OCI-LY7 (cell line): Measurements from ENCODE around the gene NDUFS4. TPM values are rescaled to one million over a fixed set of nuclear protein-coding genes. Genes with fewer than 3 reads are reported as not detected.

ENCODE experiments used
- BruUV-seq: library from RNA; stranded (reverse); fragments of 400-500 nt; replicated peaks from 2 replicates; lab custom pipeline; 2021; lab: Mats Ljungman, UMichigan
- CTCF ChIA-PET: fragments of 300-600 bp; sonication (Branson Sonifier 250); formaldehyde crosslinking; loops from one replicate; lab custom pipeline; 2022; ENCODE audit warnings: antibody characterized with exemption; ENCODE audit not compliant: unreplicated experiment; lab: Charles Lee
- POLR2A ChIA-PET: fragments of 300-600 bp; sonication (Branson Sonifier 250); formaldehyde crosslinking; loops from one replicate; lab custom pipeline; 2022; ENCODE audit warnings: antibody characterized with exemption; lab: Charles Lee
- DNase-seq: peaks from one replicate; pipeline ENCODE4 v3.0.0-alpha.2; 2015; ENCODE audit warnings: low spot score
- H2AFZ ChIP-seq: fragments of 200-600 bp; sonication (generic), shearing (Covaris generic); 2 replicates; pipeline ENCODE4 v1.6.1; 2014; ENCODE audit warnings: mild to moderate bottlenecking, antibody characterized with exemption, low read length, moderate library complexity
- H3K27ac ChIP-seq: fragments of 200-600 bp; sonication (generic); 2 replicates; pipeline ENCODE4 v1.5.1; 2014; ENCODE audit warnings: mixed run types, low read depth, mild to moderate bottlenecking, moderate library complexity, low read length, inconsistent platforms; ENCODE audit not compliant: poor library complexity, severe bottlenecking
- H3K36me3 ChIP-seq: fragments of 200-600 bp; sonication (generic); 2 replicates; pipeline ENCODE4 v1.6.1; 2014; ENCODE audit warnings: mild to moderate bottlenecking, antibody characterized with exemption, low read length, moderate library complexity, mixed read lengths; ENCODE audit not compliant: insufficient read depth
- H3K4me1 ChIP-seq: fragments of 200-600 bp; sonication (generic); 2 replicates; pipeline ENCODE4 v1.5.1; 2014; ENCODE audit warnings: mild to moderate bottlenecking, low read length; ENCODE audit not compliant: insufficient read depth, poor library complexity, severe bottlenecking
- H3K4me2 ChIP-seq: fragments of 200-600 bp; sonication (generic); 2 replicates; pipeline ENCODE4 v1.6.1; 2014; ENCODE audit warnings: mild to moderate bottlenecking, low read length
- H3K4me3 ChIP-seq: fragments of 200-600 bp; sonication (generic); 2 replicates; pipeline ENCODE4 v1.5.1; 2014; ENCODE audit warnings: mild to moderate bottlenecking, low read depth, low read length; ENCODE audit not compliant: poor library complexity, severe bottlenecking
- H3K79me2 ChIP-seq: fragments of 200-600 bp; sonication (generic); 2 replicates; pipeline ENCODE4 v1.6.1; 2016; ENCODE audit warnings: low read depth, mild to moderate bottlenecking, low read length, moderate library complexity, mixed read lengths; ENCODE audit not compliant: insufficient read depth
- H3K9me2 ChIP-seq: fragments of 200-600 bp; sonication (generic); 2 replicates; pipeline ENCODE4 v1.6.1; 2016; ENCODE audit warnings: mild to moderate bottlenecking, low read length, mixed read lengths; ENCODE audit not compliant: insufficient read depth
- H3K9me3 ChIP-seq: fragments of 200-600 bp; sonication (generic); 2 replicates; pipeline ENCODE4 v1.6.1; 2014; ENCODE audit warnings: mild to moderate bottlenecking, mixed run types, low read length, mixed read lengths
- H4K20me1 ChIP-seq: fragments of 200-600 bp; sonication (generic); 2 replicates; pipeline ENCODE4 v1.6.1; 2014; ENCODE audit warnings: mild to moderate bottlenecking, antibody characterized with exemption, low read length, moderate library complexity, mixed read lengths; ENCODE audit not compliant: insufficient read depth
- EZH2phosphoT487 ChIP-seq: fragments of 200-600 bp; sonication (generic); IDR thresholded peaks from 2 replicates; pipeline ENCODE4 v1.6.1; 2018; ENCODE audit warnings: low read depth, borderline replicate concordance, mild to moderate bottlenecking, mixed run types, antibody characterized with exemption, low read length, moderate library complexity, mixed read lengths
- intact Hi-C: fragments of 100-400 bp; cut with micrococcal nuclease; formaldehyde crosslinking; loops from one replicate; pipeline ENCODE4 v1.10.0; 2022; ENCODE audit not compliant: unreplicated experiment
- total RNA-seq, 2 experiments: library from RNA; depleted of rRNA in 1 of 2; stranded (reverse); fragments of >200 nt in 1 of 2; shearing (Covaris generic) in 1 of 2; gene quantifications; 2 replicates each; pipeline ENCODE4 v1.2.3, GENCODE V29; 2014 to 2022
- TF ChIP-seq, protein P1 (sequence below): fragments of 200-600 bp; sonication (generic); conservative IDR thresholded peaks from 2 replicates; pipeline ENCODE4 v1.5.1; 2014; ENCODE audit warnings: mild to moderate bottlenecking, antibody characterized with exemption, low read length, moderate library complexity, mixed read lengths

Gene NDUFS4
- total RNA-seq, 2 experiments from 2014 or later = 35.1 to 57.2 TPM

DNA sequence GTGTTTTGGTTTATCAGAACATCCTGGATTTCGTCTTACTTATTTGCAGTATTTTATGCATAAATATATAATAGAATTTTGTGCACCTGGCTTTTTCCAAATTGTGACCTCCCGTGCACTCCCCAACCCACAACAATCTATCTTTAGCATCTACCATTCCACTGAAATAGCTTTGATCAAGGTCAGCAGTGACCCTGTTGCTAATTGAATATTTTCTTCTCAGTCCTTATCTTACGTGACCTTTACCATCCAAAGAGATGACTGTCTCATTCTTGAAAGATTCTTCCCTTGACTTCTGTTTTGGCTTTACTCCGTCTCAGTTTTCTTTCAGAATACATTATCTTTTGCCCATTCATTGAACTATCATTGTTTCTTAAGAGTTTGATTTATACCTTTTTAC lies 18.4 kb downstream of the NDUFS4 start:
- CTCF ChIA-PET = no interaction called here
- no peak overlapping the region for H3K4me3 ChIP-seq
- no peak for TF ChIP-seq EZH2phosphoT487
- TF ChIP-seq, protein P1, sequence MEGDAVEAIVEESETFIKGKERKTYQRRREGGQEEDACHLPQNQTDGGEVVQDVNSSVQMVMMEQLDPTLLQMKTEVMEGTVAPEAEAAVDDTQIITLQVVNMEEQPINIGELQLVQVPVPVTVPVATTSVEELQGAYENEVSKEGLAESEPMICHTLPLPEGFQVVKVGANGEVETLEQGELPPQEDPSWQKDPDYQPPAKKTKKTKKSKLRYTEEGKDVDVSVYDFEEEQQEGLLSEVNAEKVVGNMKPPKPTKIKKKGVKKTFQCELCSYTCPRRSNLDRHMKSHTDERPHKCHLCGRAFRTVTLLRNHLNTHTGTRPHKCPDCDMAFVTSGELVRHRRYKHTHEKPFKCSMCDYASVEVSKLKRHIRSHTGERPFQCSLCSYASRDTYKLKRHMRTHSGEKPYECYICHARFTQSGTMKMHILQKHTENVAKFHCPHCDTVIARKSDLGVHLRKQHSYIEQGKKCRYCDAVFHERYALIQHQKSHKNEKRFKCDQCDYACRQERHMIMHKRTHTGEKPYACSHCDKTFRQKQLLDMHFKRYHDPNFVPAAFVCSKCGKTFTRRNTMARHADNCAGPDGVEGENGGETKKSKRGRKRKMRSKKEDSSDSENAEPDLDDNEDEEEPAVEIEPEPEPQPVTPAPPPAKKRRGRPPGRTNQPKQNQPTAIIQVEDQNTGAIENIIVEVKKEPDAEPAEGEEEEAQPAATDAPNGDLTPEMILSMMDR = no peak
- H3K36me3 ChIP-seq = no peaks in the 10 kb centered on the region
- no peaks in the 10 kb centered on the region for H3K4me1 ChIP-seq
- H3K27ac ChIP-seq = no peak overlapping the region
- H3K79me2 ChIP-seq = peaks cover 26% of the 10 kb centered on the region; the same call in 1 of the 2 replicates
- DNase-seq = no peak
- no peaks in the 10 kb centered on the region for H3K9me2 ChIP-seq
- intact Hi-C loops = no loop called here
- H3K9me3 ChIP-seq = no peaks in the 10 kb centered on the region
- H2AFZ ChIP-seq = no peak overlapping the region
- 0 out of 2 replicates have a peak, but pooled peaks cover 6% of the 10 kb centered on the region for H4K20me1 ChIP-seq
- POLR2A ChIA-PET = interaction anchor here (1.4 to 1.6 kb wide), 2 partner anchors 10 to 18 kb away, joined by 3 to 5 read pairs; partner anchors contain the start of gene NDUFS4
- H3K4me2 ChIP-seq = no peak overlapping the region
- BruUV-seq = no TSS peak

DNA sequence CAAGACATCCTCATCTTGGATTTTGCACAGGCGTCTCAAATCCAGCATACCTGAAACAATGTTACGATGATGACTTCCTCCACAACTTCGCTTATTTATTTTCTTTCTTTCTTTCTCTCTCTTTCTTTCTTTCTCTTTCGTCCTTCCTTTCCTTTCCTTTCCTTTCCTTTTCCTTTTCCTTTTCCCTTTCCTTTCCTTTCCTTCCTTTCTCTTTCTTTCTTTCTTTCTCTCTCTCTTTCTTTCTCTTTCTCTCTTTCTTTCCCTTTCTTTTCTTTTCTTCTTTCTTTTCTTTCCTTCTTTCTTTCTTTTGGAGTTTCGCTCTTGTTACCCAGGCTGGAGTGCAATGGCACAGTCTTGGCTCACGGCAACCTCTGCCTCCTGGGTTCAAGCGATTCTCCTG lies 20.1 kb downstream of the NDUFS4 start:
- Histone ChIP-seq H4K20me1 (0 out of 2 replicates have a peak, but pooled peaks cover 6% of the 10 kb centered on the region), H3K36me3 (no peaks in the 10 kb centered on the region), H3K79me2 (peaks cover 12% of the 10 kb centered on the region; the same call in 1 of the 2 replicates), H3K4me1 (no peaks in the 10 kb centered on the region), H3K4me3 (no peak overlapping the region), H3K27ac (no peak overlapping the region), H2AFZ (no peak overlapping the region), H3K9me2 (no peaks in the 10 kb centered on the region), H3K9me3 (no peaks in the 10 kb centered on the region), H3K4me2 (no peak overlapping the region)
- intact Hi-C loops = no loop called here
- BruUV-seq = no TSS peak
- ChIA-PET CTCF (no interaction called here), POLR2A (interaction anchor here (0.7 kb wide), 1 partner anchor 30 kb away, joined by 4 read pairs; no protein-coding TSS in a partner anchor)
- no peak for DNase-seq
- no peak for TF ChIP-seq EZH2phosphoT487
- TF ChIP-seq, protein P1 = no peak

DNA sequence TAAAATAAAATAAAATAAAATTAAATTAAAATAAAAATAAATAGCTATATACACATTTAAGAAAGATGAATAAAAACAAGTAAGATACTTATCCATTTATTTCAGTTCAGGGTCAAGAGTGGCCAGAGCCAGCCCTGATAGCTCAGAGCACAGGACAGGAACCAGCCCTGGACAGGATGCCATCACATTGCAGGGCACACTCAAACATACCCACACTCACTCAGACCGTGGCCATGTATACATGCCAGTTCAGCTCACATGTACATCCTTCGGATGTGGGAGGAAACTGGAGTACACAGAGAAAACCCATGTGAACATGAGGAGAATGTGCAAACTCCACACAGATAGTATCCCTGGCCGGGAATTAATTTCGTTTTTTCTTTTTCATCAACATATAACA lies 21.8 kb downstream of the NDUFS4 start:
- no peak for DNase-seq
- BruUV-seq = no TSS peak
- 0 out of 2 replicates have a peak, but pooled peaks cover 6% of the 10 kb centered on the region for H4K20me1 ChIP-seq
- ChIA-PET POLR2A (no interaction called here), CTCF (no interaction called here)
- H3K4me1 ChIP-seq = no peaks in the 10 kb centered on the region
- no peak for TF ChIP-seq EZH2phosphoT487
- TF ChIP-seq, protein P1 = no peak
- H3K4me3 ChIP-seq = no peak overlapping the region
- H3K9me3 ChIP-seq = no peaks in the 10 kb centered on the region
- H2AFZ ChIP-seq = no peak overlapping the region
- intact Hi-C loops = no loop called here
- H3K79me2 ChIP-seq = peaks cover 14% of the 10 kb centered on the region
- no peak overlapping the region for H3K27ac ChIP-seq
- no peak overlapping the region for H3K4me2 ChIP-seq
- no peaks in the 10 kb centered on the region for H3K36me3 ChIP-seq
- H3K9me2 ChIP-seq = no peaks in the 10 kb centered on the region
